Measurements from ENCODE around the gene FNDC8.

Gene FNDC8

DNA sequence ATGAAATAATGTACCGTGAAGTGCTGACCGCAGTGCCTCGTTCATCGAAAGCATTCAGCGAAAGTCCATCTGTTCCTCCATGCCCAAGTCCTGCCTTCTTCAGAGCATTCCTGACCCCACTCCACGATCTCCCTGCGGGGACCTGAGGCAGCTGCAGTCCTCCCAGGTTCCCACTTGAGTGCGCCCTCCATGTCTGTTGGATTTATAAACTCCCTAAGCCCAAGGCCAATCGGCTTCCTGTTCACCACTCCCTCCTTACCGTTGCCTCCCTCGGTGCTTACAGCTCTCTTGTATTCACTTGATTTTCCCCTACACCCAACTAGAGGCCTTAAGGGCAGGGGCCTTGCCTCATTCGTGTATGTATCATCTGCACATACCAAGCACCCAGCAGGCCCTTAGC, 4.6 kb upstream of the FNDC8 start:
- DNase-seq (ENCODE audit: low read depth, low spot score): no peak
- H3K4me1 ChIP-seq (ENCODE audit: insufficient read depth, insufficient read length): peaks cover 6% of the 10 kb centered on the region
- H3K27me3 ChIP-seq (ENCODE audit: insufficient read depth, insufficient read length): peaks cover 16% of the 10 kb centered on the region
- no peak overlapping the region for H3K4me3 ChIP-seq (ENCODE audit: insufficient read length, low read depth)
- no peaks in the 10 kb centered on the region for H3K9me3 ChIP-seq (ENCODE audit: insufficient read depth, low read length)
- no peak for TF ChIP-seq YY1 (IDR thresholded peaks at IDR 0.05; ENCODE audit: insufficient read depth, insufficient read length)
- TF ChIP-seq ZNF274 (IDR thresholded peaks at IDR 0.05; ENCODE audit: low read depth, low read length): no peak
- no peak for TF ChIP-seq SUZ12 (IDR thresholded peaks at IDR 0.05; ENCODE audit: extremely low read depth, insufficient read depth, insufficient read length)
- H3K9ac ChIP-seq (ENCODE audit: insufficient read length, low read depth): no peak overlapping the region
- peaks cover 27% of the 10 kb centered on the region for H3K36me3 ChIP-seq (ENCODE audit: insufficient read depth, insufficient read length, low read length)

DNA sequence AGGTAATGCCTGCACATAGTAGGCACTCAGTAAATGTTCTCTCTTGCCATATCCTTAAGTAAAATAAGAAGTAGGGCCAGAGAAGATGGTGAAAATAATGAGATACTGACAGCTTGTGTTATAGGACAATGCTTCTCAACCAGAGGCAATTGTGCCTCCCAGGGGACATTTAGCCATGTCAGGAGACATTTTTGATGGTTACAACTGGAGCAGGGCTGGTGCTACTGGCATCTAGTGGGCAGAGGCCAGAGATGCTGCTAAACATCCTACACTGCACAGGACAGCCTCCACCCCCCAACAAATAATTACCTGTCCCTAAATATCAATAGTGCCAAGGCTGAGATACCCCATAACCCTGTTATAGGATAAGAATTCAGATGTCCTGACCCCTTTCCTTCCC, 3.4 kb upstream of the FNDC8 start:
- no peak overlapping the region for H3K9ac ChIP-seq (ENCODE audit: insufficient read length, low read depth)
- peaks cover 16% of the 10 kb centered on the region for H3K27me3 ChIP-seq (ENCODE audit: insufficient read depth, insufficient read length)
- no peak for DNase-seq (ENCODE audit: low read depth, low spot score)
- peaks cover 23% of the 10 kb centered on the region for H3K36me3 ChIP-seq (ENCODE audit: insufficient read depth, insufficient read length, low read length)
- H3K4me1 ChIP-seq (ENCODE audit: insufficient read depth, insufficient read length): peaks cover 6% of the 10 kb centered on the region
- no peak overlapping the region for H3K4me3 ChIP-seq (ENCODE audit: insufficient read length, low read depth)
- TF ChIP-seq SUZ12 (IDR thresholded peaks at IDR 0.05; ENCODE audit: extremely low read depth, insufficient read depth, insufficient read length) (no peak), ZNF274 (IDR thresholded peaks at IDR 0.05; ENCODE audit: low read depth, low read length) (no peak), YY1 (IDR thresholded peaks at IDR 0.05; ENCODE audit: insufficient read depth, insufficient read length) (no peak)
- no peaks in the 10 kb centered on the region for H3K9me3 ChIP-seq (ENCODE audit: insufficient read depth, low read length)

DNA sequence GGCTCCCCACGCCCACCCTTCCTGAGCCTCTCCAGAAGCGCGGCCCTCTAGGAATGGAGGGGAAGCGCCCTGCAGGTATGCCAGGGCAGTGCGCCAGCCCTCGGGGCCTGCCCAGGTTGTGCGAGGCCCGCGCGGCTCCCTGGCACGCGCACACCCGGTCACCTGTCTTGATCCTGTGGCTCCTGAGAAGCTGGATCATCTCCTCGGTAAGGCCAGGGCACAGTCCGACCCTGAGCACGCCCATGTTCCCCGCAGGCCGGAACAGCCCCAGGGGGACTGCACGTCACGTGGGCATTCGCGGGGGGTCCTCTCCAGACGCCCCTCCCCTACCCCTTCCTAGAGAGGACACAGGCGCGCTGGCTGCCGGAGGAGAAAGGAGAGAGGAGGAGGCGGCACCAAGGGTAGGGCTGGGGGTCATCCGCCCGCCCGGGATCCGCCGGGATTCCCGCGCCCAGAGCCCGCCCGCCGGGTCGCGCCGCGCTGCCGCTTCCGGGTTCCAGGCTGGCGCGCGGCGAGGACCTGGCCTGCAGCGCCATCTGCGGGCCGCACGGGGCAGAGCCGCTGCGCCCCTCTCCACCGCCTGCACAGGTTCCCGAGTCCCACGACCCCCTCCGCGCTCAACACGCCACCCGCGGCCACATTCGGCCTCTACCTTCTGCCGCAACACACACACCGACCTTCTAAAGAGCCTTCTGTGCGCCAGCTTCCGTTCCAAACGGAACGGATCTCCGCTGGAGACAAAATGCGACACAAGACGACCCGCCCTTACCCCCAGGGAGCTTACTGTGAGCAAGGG, 1.8 kb upstream of the FNDC8 start, which contains the start of gene RAD51D:
Gene RAD51D (minus strand): TSS at position 491 of the 796 bp plus-strand sequence. CDS start 247 bp downstream, at position 244.
- peak within 1 kb of the TSS; percentile 80 for H3K9ac ChIP-seq (ENCODE audit: insufficient read length, low read depth)
- no peak for TF ChIP-seq SUZ12 (IDR thresholded peaks at IDR 0.05; ENCODE audit: extremely low read depth, insufficient read depth, insufficient read length)
- TF ChIP-seq ZNF274 (IDR thresholded peaks at IDR 0.05; ENCODE audit: low read depth, low read length): no peak
- no peak for TF ChIP-seq YY1 (IDR thresholded peaks at IDR 0.05; ENCODE audit: insufficient read depth, insufficient read length)
- peaks cover 6% of the 10 kb centered on the region for H3K4me1 ChIP-seq (ENCODE audit: insufficient read depth, insufficient read length)
- peaks cover 16% of the 10 kb centered on the region for H3K27me3 ChIP-seq (ENCODE audit: insufficient read depth, insufficient read length)
- H3K4me3 ChIP-seq (ENCODE audit: insufficient read length, low read depth): peak within 1 kb of the TSS; percentile 71
- H3K36me3 ChIP-seq (ENCODE audit: insufficient read depth, insufficient read length, low read length): peaks cover 21% of the 10 kb centered on the region
- H3K9me3 ChIP-seq (ENCODE audit: insufficient read depth, low read length): no peaks in the 10 kb centered on the region
- peak; percentile 38 for DNase-seq (ENCODE audit: low read depth, low spot score)

DNA sequence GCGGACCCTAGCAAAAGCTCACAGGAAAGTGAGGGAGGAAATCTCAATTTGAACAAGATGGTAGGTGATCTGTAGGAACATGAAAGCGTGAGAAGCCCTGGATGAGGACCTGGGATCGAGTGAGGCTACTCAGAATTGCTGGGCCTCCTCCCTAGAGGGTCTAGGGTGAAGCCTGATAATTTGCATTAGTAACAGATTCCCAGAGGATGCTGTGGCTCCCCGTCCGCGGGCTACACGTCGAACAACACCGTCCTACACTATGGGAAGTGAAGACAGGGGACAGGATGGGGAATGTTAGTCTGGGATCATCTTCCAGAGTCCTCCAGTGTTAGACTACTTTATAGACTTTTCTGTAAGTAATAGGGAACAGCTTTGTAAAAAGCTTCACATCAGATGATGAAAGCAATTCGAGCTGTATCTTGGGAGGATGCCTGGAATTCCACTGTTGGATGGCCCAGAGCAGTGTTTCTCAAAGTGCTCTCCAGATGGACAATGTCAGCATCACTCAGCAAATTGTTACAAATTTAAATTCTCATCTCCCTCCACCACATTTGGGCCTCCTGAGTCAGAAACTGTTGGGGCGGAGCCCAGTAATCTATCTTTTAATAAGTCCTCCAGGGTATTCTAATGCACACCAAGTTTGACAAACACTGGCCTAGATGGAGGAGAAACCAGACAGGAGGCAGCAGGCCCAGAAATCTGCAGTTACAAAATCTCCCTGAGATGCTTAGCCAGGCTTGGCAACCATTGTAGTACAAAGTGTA, 6.5 kb downstream of the FNDC8 start:
- Histone ChIP-seq H3K9ac (ENCODE audit: insufficient read length, low read depth) (no peak overlapping the region), H3K4me1 (ENCODE audit: insufficient read depth, insufficient read length) (no peaks in the 10 kb centered on the region)
- no peak for TF ChIP-seq YY1 (IDR thresholded peaks at IDR 0.05; ENCODE audit: insufficient read depth, insufficient read length)
- no peak for TF ChIP-seq SUZ12 (IDR thresholded peaks at IDR 0.05; ENCODE audit: extremely low read depth, insufficient read depth, insufficient read length)
- TF ChIP-seq ZNF274 (IDR thresholded peaks at IDR 0.05; ENCODE audit: low read depth, low read length): no peak

DNA sequence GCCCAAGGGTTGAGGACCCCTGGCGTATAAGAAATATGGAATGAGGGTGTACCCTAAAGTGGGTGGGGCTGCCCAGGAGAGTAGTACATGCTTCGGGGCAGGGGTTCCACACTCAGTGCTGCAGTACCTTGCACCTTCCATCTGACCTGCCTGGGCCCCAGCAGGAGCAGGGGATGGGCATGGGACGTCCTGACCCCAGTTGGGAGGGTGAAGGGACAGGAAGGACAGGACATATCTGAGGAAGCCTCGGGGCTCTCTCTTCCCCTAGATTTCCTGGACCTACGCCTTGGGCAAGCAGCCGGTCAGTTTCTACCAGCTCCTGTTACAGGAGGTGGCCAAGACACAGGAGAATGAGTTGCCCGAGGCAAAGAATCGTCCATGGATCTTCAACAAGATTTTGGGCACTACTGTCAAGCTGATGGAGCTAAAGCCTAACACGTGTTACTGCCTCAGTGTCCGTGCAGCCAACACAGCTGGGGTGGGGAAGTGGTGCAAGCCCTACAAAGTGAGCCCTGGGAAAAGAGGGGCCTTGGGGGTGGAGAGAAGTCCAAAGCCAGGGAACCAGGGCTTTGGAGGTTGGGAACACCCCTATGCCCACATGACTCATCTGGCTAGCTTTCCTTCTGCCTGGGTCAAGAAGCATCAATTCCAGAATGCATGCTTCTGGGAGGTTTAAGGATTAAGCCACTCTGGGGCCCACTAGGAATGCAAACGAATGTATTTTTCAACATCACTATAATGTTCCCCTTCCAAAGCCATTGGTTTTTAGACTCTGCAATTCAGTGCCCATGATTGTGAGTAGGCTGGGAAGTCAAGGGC, 7.9 kb downstream of the FNDC8 start:
- no peaks in the 10 kb centered on the region for H3K27me3 ChIP-seq (ENCODE audit: insufficient read depth, insufficient read length)
- H3K4me3 ChIP-seq (ENCODE audit: insufficient read length, low read depth): no peak overlapping the region
- peaks cover 42% of the 10 kb centered on the region for H3K36me3 ChIP-seq (ENCODE audit: insufficient read depth, insufficient read length, low read length)
- no peak for DNase-seq (ENCODE audit: low read depth, low spot score)
- H3K9ac ChIP-seq (ENCODE audit: insufficient read length, low read depth): no peak overlapping the region
- no peaks in the 10 kb centered on the region for H3K4me1 ChIP-seq (ENCODE audit: insufficient read depth, insufficient read length)
- no peaks in the 10 kb centered on the region for H3K9me3 ChIP-seq (ENCODE audit: insufficient read depth, low read length)
- TF ChIP-seq SUZ12 (IDR thresholded peaks at IDR 0.05; ENCODE audit: extremely low read depth, insufficient read depth, insufficient read length) (no peak), ZNF274 (IDR thresholded peaks at IDR 0.05; ENCODE audit: low read depth, low read length) (no peak)

More for the DNA sequence above, 6.5 kb downstream of the FNDC8 start:
- H3K9me3 ChIP-seq (ENCODE audit: insufficient read depth, low read length): no peaks in the 10 kb centered on the region
- no peak overlapping the region for H3K4me3 ChIP-seq (ENCODE audit: insufficient read length, low read depth)
- peaks cover 28% of the 10 kb centered on the region for H3K36me3 ChIP-seq (ENCODE audit: insufficient read depth, insufficient read length, low read length)
- no peak for DNase-seq (ENCODE audit: low read depth, low spot score)
- H3K27me3 ChIP-seq (ENCODE audit: insufficient read depth, insufficient read length): no peaks in the 10 kb centered on the region

DNA sequence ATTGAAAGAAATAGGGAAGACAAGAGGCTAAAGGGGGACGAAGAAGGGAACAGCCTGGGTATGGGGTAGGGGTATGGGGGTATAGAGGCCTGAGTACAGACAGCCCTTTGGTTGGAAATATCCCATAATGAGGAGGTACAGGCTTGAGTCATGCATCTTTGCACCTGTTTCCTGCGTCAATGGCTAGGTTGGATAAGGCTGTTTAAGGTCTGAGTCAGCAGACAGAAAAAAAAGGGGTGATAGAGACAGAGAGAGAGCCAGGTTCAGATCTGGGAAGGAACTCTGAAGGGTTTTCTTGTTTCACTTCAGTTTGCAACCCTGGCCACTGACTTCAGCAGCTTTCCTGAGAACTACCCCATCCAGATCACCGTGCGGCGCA, 8.5 kb downstream of the FNDC8 start:
- Histone ChIP-seq H3K36me3 (ENCODE audit: insufficient read depth, insufficient read length, low read length) (peaks cover 48% of the 10 kb centered on the region), H3K9me3 (ENCODE audit: insufficient read depth, low read length) (no peaks in the 10 kb centered on the region), H3K4me1 (ENCODE audit: insufficient read depth, insufficient read length) (no peaks in the 10 kb centered on the region), H3K4me3 (ENCODE audit: insufficient read length, low read depth) (no peak overlapping the region), H3K9ac (ENCODE audit: insufficient read length, low read depth) (no peak overlapping the region), H3K27me3 (ENCODE audit: insufficient read depth, insufficient read length) (no peaks in the 10 kb centered on the region)
- TF ChIP-seq SUZ12 (IDR thresholded peaks at IDR 0.05; ENCODE audit: extremely low read depth, insufficient read depth, insufficient read length) (no peak), YY1 (IDR thresholded peaks at IDR 0.05; ENCODE audit: insufficient read depth, insufficient read length) (no peak), ZNF274 (IDR thresholded peaks at IDR 0.05; ENCODE audit: low read depth, low read length) (no peak)
- DNase-seq (ENCODE audit: low read depth, low spot score): no peak
